GM21576 (cell line): ENCODE results near the gene MSMO1.

Source experiments
- ATAC-seq: cut with Tn5 transposase; IDR thresholded peaks from one replicate; pipeline ENCODE4 v1.9.1; 2021; ENCODE audit warnings: mild to moderate bottlenecking, moderate library complexity; ENCODE audit not compliant: unreplicated experiment

MSMO1 gene

DNA sequence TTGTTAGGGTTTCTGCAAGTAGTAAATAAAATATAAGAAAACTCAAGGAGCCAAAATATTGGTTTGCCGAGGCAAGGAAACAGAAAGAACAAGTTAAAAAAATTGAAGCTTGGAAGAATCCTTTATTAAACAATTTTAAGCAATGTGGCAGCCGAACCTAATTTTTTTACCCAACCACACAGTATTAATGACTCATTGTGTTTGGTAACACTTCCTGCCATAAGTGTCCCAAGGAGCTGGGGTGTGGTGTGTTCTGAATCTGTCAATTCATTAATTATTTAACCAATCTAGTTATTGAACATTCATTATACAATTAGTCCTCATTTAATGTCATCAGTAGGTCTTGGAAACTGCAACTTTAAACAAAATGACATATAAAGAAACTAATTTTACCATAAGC, 32.0 kb downstream of the MSMO1 start:
- no peak for ATAC-seq

DNA sequence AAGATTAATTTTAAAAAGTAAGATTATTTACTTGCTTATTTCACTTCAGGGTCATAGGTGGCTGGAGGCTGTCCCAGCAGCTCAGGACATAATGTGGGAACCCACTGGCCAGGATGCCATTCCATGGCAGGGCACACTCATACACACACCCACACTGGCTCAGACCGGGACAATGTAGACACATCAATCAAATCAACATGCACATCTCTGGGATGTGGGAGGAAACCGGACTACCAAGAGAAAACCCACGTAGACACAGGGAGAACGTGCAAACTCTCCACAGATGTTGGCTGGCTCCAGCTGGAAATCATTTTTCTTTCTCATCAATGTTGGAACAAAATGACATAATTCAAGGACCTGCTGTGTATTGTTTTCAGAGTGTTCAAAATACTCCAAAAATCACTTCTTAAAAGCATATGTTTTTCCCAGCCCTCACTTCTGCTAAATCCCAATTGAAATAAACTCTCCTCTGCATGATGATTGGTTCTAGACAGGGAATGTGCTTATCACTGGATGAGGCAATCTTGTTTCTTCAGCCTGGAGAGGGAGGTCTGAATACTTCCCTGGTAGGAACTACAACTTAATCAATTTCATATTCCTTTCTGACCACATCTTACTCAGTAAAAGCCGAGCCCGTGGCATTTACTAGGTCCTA, 32.7 kb downstream of the MSMO1 start:
- ATAC-seq, result no peak

DNA sequence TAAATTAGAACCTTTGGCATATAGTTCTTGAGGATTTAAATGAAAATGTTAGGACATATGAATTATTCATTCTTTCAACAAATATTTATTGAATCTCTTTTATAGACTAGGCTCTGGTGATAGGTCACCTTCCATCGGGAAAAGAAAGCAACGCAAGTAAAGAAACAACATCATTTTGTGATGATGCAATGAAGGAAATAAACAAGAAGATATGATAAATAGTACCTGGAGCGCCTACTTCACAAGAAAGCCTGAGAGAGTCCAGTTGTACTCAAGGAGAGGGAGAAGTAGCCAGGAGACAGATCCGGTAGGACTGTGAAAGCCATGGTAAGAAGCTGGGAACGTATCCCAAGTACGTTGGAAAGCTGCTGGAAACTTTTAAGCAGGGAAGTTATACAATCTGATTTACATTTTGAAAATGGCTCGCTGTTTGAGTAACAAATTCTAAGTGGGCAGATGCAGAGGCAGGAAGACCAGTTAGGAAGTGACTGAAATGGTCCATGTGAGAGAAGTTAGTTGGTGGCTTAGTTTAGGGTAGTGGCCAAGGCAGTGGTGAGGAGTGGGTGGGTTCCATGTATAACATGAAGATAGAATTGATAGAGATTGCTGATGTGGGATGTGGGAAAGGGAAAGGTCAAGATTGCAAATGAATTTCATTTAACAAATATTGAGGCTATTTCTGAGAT, 33.7 kb downstream of the MSMO1 start:
- no peak for ATAC-seq

DNA sequence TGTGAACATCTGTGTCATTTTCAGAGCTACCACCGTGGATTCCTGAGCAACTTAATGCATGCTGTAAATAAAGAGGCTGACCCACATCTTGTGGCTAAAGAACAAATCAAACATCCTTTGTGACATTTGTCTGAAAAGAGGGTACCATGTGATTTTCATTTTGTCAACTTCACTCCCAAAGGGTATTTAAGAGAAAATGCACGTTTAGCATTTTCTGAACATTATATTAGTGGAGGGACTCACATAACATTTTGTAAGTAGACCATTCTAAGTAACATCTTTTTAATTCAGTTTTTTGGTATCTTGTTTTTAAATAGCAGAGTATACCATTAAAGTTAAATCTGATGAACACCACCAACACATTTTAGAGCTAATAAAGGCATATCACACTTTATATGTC, 34.3 kb downstream of the MSMO1 start:
- no peak for ATAC-seq

DNA sequence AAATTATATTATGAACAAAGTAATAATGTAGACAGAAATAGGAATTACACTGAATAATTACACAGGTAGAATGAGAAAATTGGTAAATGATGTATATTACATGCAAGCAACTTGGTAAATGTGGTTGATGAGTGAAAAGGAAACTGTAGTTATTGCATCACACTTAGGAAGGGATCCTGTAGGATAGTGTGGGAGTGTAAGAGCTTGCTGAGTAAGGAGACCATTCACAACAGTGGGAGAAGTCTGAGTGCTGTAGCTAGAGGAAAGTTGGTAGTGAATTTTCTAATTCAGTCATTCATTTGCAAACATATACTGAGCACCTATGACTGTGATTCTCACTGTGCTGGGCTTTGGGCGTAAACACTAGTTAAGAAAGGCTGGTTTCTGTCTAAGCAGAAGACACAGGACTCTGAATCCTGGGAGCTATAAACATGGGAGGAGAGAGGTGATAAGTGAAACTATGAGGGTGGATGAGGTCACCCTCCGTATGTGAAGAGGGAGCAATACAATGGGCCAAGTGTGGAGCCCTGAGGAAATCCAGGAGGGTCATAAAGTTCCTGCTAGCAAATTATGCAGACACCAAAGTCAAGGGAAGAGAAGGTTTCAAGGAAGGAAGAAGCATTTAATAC, 37.1 kb downstream of the MSMO1 start:
- ATAC-seq, result no peak

DNA sequence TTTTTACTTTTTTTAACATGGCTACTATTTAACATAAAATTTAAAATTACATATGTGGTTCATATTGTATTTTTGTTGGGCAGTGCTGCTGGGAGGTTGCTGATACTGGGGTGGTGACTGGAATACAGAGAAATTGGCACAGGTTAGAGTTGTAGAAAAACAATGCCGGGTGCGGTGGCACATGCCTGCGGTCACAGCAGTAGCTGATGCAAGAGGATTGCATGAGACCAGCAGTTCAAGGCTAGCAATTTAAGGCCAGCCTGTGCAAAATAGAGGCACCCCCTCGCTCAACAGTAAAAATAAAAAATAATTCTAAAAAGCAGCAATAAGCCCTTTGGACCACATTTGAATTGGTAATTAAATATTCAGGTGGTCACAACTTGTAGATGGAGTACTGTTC, 39.6 kb downstream of the MSMO1 start:
- ATAC-seq, result no peak

DNA sequence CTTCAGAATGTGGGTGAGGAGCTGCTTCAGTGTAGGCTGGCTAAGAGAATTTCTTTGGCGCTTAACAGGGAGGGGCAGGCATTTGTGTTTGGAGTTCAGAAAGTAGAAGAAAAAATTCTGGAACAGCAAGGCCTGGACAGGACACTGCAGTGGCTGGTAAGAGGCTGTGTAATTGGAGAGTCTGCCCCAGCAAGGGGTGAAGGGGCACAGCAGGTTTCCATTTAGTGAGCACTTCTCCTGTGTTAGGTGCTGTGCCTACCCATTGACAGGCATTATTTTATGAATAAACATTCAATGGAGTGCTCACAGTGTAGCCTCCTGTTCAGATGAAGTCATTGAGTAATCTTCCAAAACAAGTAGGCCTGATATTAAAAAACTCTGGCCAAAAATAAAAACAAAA, 40.6 kb downstream of the MSMO1 start:
- ATAC-seq, result no peak

DNA sequence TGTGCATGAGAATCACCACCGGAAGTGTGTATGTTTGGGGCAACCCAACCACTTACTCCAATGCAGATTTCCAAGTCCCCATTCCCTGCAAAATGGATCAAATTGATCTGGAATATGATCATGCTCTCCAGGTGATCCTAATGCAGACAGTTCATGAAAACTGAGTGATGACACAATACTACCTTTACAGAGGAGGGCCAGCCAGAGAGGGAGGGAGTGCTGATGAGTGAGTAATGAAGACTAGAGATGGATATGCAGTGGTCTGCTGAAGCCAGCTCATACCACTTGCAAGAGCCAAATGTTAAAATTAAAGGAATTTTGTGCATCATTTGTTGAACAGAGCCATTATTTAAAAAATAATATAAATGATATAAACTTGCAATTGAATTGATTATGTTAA, 41.1 kb downstream of the MSMO1 start:
- ATAC-seq, result no peak

DNA sequence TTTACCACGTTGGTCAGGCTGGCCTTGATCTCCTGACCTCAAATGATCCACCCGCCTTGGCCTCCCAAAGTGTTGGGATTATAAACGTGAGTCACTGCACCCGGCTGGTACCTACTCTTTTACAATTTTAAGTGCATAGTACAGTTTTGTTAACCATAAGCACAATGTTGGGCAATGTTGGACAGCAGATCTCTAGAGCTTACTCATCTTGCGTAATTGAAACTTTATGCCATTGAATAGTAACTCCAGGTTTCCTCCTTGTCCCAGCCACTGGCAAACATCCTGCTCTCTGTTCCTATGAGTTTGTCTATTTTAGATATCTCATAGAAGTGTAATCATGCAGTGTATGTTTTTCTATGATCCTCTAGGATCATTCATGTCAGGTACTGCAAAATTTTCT, 42.1 kb downstream of the MSMO1 start:
- no peak for ATAC-seq

DNA sequence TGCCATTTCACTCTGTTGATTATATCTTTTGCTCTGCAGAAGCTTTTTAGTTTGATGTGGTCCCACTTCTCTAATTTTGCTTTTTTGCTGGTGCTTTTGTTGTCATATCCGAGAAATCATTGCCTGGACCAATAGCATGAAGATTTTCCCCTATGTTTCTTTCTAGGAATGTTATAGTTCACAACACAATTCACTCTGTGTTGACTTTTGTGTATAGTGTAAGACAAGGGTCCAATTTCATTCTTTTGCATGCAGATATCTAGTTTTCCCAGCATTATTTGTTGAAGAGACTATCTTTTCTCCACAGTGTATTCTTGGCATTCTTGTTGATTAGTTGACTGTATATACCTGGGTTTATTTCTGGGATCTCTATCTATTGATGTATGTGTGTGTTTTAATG, 43.1 kb downstream of the MSMO1 start:
- no peak for ATAC-seq

DNA sequence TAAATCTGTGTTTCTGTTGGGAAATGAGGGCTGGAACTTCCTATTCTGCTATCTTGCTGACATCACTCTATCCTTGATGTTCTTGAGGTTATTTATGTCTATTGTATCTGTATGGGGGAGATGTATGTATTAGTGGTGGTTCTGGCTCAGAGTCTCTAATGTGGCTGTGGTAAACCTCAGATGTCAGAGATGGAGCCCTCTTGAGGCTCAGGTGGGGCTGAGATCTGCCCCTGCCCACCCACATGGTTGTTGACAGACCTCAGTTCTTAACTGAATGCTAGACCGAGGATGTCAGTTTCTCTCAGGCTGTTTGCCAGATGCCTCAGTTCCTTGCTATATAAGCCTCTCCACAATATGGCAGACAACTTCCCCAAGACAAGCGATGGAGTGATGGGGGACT, 48.0 kb downstream of the MSMO1 start:
- no peak for ATAC-seq

DNA sequence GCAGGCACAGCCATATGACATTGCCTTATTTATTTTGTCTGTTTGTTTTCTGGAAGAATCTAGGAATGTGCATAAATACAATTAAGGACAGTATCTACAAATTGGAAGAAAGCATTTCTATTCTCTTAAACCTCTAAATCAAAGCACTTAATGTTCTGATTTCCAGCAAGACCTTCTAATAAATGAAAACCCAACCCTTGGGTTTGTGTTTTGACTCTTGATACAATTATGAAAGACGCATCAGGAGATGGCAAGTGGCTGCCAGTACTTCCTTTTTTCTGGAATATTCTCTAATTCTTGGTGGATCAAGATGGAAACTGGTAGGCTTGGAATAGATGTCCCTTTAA, 50.9 kb downstream of the MSMO1 start:
- no peak for ATAC-seq

DNA sequence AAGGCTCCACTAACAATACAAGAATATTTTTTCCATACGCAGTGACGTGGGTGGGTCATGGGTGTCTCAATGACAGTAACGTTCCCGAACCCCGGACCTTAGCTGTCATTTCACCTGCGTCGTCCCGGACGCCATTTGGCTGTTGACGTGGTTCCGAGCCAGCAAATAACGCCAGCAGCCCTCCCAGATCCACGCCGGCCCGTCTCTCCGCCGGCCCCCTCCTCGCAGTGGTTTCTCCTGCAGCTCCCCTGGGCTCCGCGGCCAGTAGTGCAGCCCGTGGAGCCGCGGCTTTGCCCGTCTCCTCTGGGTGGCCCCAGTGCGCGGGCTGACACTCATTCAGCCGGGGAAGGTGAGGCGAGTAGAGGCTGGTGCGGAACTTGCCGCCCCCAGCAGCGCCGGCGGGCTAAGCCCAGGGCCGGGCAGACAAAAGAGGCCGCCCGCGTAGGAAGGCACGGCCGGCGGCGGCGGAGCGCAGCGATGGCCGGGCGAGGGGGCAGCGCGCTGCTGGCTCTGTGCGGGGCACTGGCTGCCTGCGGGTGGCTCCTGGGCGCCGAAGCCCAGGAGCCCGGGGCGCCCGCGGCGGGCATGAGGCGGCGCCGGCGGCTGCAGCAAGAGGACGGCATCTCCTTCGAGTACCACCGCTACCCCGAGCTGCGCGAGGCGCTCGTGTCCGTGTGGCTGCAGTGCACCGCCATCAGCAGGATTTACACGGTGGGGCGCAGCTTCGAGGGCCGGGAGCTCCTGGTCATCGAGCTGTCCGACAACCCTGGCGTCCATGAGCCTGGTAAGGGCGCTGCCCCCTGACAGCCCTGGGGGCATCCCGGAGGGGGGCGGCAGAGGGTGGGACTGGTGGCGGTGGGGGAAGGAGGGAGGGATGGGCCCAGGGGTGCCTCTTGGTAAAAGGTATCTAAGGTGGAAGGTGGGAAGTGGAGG, 51.5 kb downstream of the MSMO1 start, which contains the start of gene CPE:
Gene CPE, plus strand, starts transcription at position 264 of the 933 bp plus-strand sequence. Its CDS starts 214 bp downstream, at position 478.
- ATAC-seq, result peak; percentile 87

DNA sequence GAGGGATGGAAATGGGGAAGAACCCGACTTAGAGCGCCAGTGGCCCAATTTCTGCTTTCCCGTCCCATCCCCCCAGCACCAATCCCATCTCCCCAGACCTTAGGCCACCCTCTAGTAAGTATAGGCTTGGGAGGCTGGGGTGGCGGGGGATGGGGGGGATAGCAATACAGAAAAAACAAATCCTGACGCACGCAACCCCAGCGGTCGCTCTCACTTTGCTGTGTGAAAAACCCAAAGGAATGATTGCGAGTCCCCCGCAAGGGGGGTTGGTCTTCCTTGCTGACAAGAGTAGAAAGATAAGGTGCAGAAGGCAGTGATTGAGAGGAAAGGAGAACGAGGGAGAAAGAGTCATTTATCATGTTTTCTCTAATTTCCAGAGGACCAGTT, 52.2 kb downstream of the MSMO1 start:
- ATAC-seq, result no peak

DNA sequence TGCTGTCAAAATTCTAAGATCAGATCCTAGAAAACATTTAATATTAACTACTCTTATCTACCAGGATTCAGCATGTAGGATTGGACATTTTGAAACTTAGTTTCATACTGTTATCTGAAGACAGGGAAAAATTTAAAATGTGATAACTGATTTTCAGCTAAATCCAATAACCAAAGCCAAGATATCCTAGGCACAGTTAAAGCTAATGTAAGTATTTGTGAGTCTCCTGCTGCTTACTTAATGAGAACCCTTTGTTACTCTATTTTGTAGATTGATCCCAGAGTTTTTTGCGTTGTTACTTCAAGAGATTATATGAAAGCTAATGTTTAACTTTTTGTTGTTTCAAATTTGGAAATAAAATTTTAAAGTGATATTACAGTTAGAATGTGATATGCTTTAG, 53.3 kb downstream of the MSMO1 start:
- no peak for ATAC-seq

DNA sequence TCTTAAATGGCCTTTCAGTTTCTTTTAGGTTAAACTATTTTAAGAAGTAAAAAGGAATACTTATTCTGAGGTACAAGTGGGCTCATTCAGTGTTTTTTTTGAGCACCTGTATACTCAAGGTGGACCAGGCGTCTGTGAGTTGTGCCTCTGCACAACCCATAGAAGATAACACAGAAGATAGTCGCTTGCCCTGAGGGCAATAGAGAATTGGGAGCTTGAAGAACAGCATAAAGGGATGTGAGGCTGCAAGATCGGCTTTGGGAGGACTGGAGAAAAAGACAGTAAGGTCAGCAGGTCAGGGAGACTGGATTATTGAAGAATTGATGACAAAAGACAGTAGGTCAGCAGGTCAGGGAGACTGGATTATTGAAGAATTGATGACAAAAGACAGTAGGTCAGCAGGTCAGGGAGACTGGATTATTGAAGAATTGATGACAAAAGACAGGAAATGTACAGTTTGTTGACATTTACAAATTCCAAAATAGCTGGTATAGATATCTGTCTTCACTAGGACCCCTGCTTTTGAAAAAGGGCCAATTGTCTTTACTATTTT, 54.4 kb downstream of the MSMO1 start:
- ATAC-seq, result no peak

DNA sequence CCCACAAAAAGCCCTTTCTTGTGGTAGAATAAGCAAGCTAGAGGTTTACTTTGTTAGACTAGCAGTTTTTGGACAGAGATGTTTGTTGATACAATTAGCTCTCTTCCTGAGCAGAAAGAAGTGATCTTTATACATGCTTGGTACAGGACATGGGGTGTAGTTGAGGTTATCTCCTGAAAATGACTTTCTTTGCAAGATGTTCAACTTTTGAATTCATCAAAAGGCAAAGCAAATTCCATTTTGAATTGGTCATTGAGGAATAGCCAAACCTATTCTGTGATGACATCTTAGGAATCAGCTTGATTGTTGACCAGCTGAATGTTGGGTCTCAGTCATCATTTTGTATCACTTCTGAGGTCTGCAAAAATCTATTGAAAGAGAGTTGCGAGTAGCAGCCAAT, 55.2 kb downstream of the MSMO1 start:
- no peak for ATAC-seq

DNA sequence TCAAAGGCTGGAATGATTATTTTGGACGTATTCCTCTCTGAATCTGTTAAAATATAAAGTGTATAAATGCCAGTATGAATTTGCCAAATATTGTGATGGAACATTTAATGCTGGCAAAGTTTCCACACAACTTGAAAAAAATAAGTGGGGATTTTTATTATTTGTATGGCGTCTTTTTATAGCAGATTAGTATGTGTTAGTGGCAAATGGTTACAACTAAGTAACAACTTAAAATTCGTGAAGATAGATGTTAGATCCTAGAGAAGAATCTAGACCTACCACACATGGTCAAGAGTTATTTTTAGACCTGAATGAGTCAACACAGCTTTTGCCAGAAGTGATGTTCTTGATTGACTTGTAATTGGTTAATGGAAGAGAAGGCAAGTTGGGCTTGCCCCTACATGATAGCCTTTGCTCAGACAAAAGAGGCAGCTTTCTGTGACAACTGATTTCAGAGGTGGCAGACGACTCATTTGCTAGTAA, 56.2 kb downstream of the MSMO1 start:
- no peak for ATAC-seq

DNA sequence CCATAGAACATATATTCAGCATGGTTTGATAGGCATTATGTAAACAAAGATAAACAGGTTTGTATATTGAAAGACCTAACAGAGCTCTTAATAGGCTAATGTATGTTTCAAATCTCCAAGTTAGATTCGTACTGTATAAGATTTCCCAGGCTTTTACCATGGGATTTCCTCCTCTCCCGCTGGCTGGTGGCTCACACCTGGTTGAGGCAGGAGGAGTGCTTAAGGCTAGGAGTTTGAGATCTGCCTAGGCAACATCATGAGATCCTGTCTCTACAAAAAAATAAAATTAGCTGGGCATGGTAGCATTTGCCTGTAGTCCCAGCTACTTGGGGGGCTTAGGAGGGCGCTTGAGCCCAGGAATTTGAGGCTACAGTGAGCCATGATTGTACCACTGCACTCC, 56.7 kb downstream of the MSMO1 start:
- no peak for ATAC-seq

DNA sequence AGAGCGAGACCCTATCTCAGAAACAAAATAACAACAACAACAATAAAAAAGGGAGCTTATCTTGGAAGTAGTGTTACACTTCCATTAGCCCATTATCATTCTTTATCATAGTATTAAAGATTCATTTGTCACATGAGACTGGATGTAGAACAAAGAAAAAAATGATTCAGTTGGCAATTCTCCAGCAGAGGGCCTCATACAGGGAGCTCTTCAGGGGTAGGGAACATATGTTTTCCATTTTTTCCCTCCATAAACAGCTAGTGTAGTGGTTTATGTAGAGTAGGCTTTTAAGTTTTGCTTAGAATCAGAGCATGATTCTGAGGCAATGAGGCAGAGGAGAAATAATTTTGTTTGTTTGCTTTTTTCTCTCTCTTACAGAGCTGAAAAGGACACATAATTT, 57.1 kb downstream of the MSMO1 start:
- no peak for ATAC-seq

DNA sequence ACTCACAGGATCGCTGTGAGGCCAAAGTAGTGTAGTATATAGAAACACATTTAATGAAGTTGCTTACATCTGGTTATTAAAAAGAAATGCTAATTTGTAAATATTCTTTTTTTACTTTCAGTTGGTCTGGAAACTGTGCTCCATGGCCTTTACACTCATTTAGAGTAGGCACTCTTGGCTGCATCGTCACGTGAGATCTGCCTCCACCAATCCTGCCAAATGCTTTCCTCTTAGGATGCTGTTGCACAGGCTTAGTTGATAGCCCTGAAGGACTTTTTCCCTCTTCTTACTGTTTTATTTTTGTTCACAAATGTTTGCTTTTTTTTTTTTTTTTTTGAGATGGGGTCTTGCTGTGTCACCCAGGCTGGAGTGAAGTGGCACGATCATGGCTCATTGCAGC, 57.7 kb downstream of the MSMO1 start:
- ATAC-seq, result no peak
